NK-92 (cell line): Measurements from ENCODE around the gene MB21D2.
"Not testable (repeated sequence)": the region's sequence is repeated elsewhere in the genome, so short reads cannot be mapped to it uniquely, and the experiment has no call there.

Source experiments
- DNase-seq: peaks from one replicate; lab custom pipeline; 2025; ENCODE audit not compliant: unreplicated experiment; lab: John Stamatoyannopoulos, UW

The MB21D2 gene

GRCh38 chr3:192862408-192863090 lies 55.1 kb downstream of the MB21D2 start:
- DNase-seq, result no peak

DNA sequence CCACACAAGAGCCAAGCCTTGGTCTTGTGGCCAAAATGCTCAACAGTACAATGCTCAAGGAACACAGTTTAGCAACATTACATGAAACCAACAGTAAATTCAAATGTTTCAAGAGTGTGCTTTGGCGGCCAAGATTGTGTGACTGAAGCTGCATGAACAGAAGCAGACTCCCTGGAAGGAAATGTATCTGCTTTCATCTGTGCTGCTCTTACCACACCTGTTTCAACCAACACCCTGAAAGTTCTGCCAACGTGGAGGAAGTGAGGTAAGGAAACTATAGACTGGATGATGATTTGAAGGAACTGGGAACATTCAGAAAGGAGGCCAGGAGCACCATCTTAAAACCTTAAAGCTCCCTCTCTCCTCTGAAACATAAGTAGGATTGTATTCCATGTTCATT lies 55.7 kb downstream of the MB21D2 start:
- no peak for DNase-seq

DNA sequence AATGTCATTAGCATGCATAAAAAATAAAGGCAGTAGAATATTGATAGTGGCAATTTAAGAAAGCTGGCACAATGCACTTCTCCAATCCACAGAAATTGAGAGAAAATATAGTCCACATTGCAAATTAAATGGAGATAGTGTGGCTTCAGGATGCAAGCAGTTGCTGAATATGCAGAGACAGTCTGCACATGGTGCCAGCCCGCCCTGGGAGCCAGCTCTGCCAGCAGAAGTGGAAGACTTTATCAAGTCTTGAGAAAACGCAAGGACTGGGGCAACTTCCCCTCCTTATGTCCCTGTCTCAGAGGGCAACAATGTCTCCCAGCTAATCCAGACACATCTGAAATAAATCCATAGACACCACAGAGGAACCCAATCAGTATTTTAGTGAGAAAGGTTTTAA lies 57.2 kb downstream of the MB21D2 start:
- no peak for DNase-seq

GRCh38 chr3:192858849-192859585 lies 58.6 kb downstream of the MB21D2 start:
- no peak for DNase-seq

DNA sequence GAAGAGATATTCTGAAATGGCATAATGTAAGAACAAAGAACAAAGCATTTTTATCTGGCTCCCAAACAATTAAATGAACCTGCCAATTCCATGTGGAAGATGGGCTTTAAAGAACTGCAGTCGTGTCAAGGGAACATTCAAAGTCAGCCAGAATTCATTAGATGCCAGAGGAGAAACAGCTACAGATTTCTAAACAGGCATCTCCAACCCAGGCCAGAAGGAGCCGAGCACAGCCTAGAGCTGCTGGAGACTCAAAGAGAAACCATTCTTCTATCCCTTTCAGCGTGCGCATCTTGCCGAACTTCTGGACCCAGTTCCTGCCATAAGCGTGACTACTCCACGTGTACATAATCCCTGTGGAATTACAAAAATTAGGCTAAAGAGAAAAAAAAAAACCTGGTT lies 60.4 kb downstream of the MB21D2 start:
- no peak for DNase-seq

- DNase-seq, result no peak
These were observed 62.2 kb downstream of the MB21D2 start for GRCh38 chr3:192855434-192855833.

GRCh38 chr3:192851821-192852372 lies 65.8 kb downstream of the MB21D2 start:
- DNase-seq, result no peak

DNA sequence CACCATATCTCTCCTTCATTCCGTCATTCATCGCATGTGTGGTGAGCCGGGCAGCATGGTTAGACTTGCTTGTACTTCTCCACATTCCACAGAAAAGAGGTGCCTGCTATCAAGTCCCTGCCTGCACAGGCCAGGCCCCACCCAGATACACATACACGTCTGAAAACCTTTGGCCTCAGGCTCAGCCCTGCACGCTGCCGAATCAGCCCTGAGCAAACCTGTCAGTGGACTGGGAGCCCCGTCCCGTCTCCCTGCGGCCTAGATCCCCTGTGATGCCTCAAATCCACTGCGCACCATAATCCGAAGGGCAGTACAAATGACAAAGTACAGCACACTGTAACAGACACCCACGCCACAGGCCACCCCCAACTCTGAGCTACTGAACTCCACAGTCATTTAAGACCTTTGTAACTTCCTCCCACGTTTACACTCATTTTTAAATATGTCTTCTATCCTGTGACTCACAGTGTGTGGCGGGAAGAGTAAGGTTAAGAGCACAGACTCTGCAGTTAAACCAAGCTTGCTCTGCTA lies 67.1 kb downstream of the MB21D2 start:
- DNase-seq, result no peak

DNA sequence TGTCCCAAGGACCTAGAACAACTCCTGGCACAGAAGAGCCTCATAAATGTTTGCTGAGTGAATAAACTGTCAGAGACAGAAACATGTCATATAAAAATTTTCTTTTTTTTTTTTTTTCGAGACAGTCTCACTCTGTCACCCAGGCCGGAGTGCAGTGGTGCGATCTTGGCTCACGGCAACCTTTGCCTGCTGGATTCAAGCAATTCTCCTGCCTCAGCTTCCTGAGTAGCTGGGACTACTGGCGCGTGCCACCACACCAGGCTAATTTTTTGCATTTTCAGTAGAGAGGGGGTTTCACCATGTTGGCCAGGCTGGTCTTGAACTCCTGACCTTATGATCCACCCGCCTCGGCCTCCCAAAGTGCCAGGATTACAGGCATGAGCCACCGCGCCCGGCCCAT lies 67.8 kb downstream of the MB21D2 start:
- DNase-seq, result not testable (repeated sequence)

GRCh38 chr3:192848371-192849233 lies 69.1 kb downstream of the MB21D2 start:
- DNase-seq, result no peak

- DNase-seq, result no peak
These were observed 69.7 kb downstream of the MB21D2 start for GRCh38 chr3:192847941-192848340.

DNA sequence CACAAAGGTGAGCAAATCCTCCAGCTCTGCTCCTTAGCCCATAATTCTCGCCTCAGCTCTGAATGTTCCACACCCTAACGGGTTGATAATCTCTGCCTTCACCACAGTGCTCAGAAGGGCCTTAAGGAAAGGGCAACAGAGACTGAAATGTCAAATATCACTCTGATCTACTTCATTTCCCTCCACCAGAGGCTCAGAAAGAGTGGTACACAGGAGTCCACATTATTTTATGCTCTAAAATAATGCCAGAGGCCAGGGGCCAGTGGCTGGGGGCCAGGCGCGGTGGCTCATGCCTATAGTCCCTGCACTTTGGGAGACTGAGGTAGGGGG lies 72.2 kb downstream of the MB21D2 start:
- DNase-seq, result no peak

- no peak for DNase-seq
These were observed 72.7 kb downstream of the MB21D2 start for GRCh38 chr3:192844836-192845525.

GRCh38 chr3:192844486-192844765 lies 73.2 kb downstream of the MB21D2 start:
- DNase-seq, result no peak

- no peak for DNase-seq
These were observed 73.8 kb downstream of the MB21D2 start for GRCh38 chr3:192843723-192844485.

DNA sequence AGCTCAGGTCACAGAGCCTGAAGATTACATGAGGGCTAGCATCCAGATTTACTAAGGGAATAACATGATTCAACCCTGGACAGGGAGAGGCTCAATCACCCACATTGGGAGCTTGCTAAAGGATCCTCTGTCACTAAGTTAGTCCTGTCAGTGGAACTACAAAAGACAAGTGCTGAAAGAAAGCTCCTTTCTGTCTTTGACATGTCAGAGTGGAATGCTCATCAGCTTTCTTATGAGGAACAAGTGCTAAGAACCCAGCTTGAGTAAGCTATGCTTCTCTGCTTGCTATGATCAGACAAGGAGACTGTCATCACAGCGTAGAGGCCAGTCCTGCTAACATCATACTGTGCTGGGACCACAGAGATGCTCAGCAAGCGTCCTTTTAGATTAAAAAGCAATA lies 74.5 kb downstream of the MB21D2 start:
- DNase-seq, result no peak

DNA sequence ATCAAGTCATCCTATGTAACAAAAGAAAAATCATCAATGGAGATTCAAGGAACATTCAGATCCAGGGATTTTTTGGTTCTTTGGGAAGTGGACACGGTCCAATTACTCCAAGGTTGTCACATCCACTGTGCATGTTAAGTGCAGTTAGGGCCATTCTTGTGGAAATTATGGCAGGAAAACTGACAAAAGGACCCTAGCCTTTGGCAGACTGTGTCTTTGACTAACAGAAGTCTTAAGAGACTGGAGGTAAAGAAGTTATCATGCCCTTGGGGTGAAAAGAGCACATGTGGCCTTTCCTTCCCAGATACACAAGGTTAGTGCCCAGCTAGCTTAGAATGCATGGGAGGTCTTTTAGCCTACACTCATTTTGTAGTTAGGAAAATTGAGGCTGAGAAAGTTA lies 74.9 kb downstream of the MB21D2 start:
- no peak for DNase-seq

DNA sequence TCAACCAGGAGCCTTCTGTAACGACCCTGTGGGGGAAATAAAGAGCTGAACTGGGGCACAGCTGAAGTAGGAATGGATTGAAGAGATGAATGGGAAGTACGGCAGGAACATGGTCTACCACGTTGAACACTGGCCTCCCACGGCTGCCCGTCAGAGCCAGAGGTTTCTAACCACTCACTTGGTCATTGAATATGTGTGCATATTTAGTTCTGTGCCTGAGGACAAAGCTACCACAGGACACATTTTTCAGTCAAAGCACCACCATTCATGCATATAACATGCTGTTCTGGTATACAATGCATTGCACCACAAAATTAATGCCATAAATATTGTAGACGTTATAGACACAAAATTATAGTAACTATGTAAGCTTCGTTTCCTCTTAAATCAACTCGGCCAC lies 75.5 kb downstream of the MB21D2 start:
- no peak for DNase-seq

GRCh38 chr3:192841428-192841827 lies 76.2 kb downstream of the MB21D2 start:
- no peak for DNase-seq

DNA sequence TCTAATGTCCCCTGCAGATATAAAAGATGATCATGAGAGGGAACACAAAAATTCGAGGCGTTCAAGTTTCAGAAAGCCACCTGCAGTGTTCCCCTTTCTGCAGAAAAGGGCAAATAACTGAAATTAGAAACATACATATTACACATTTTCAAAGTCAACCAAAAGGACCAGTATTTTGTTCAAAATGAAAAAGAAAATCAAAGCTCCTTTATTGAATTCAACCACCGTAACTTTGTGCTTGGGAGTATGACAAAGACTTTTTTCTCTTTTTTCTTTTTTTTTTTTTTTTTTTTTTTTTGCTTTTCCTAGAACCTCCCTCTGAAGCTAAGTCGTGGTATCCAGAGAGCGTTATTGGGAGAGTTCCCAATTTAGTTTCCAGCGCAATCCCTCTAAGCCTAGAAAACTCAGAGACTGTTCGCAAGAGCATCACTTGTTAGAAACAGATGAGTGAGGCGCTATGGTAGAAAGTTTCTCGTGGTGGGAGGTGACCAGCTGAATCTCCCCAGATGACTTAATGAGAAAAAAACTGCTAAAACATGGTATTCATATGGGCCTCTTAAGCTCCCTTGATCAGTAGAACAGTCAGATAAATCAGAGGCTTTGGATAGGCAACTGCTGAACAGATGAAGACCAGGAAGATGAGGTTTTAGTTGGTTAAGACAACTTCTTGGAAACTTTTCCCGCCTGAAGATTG lies 77.4 kb downstream of the MB21D2 start:
- no peak for DNase-seq
